GM23248 (cell line): Measurements from ENCODE around the gene VASP.

Experiments used
- EZH2 ChIP-seq: fragments of 200-600 bp; sonication (generic); IDR thresholded peaks from 2 replicates; pipeline ENCODE4 v1.6.1; 2018; ENCODE audit warnings: antibody characterized with exemption, mild to moderate bottlenecking; ENCODE audit not compliant: insufficient read depth, poor library complexity, severe bottlenecking
- EZH2phosphoT487 ChIP-seq: fragments of 200-600 bp; sonication (generic); IDR thresholded peaks from 2 replicates; pipeline ENCODE4 v1.6.1; 2018; ENCODE audit warnings: antibody characterized with exemption, moderate library complexity, mild to moderate bottlenecking, low read depth; ENCODE audit not compliant: insufficient read depth

GRCh38 chr19:45526143-45526542 lies 18.9 kb downstream of the VASP start:
- TF ChIP-seq EZH2phosphoT487: no peak
- no peak for TF ChIP-seq EZH2
